Stimulated activated CD8-positive, alpha-beta memory T cell treated with anti-CD3 and anti-CD28 coated beads, Interleukin-15, amount 100 ng/mL, for 1 hour (primary cell): ENCODE measurements around the gene MGAT4C.

ENCODE experiments used
- DNase-seq: peaks from one replicate; pipeline ENCODE4 v3.0.0-alpha.2; 2020; ENCODE audit warnings: low read depth

Gene MGAT4C

GRCh38 chr12:85975716-85976115 is 280.5 kb downstream of the MGAT4C start:
- no peak for DNase-seq

GRCh38 chr12:85971800-85972199 is 284.4 kb downstream of the MGAT4C start:
- no peak for DNase-seq

GRCh38 chr12:85968606-85969005 is 287.6 kb downstream of the MGAT4C start:
- DNase-seq = no peak

GRCh38 chr12:85963326-85963725 is 292.9 kb downstream of the MGAT4C start:
- no peak for DNase-seq

GRCh38 chr12:85956081-85956480 is 300.1 kb downstream of the MGAT4C start:
- DNase-seq = no peak

- no peak for DNase-seq
These were observed 301.1 kb downstream of the MGAT4C start for GRCh38 chr12:85955127-85955526.

- no peak for DNase-seq
These were observed 304.4 kb downstream of the MGAT4C start for GRCh38 chr12:85951823-85952222.

GRCh38 chr12:85949253-85949652 is 306.9 kb downstream of the MGAT4C start:
- DNase-seq = no peak

- DNase-seq = no peak
These were observed 307.9 kb downstream of the MGAT4C start for GRCh38 chr12:85948340-85948739.

- DNase-seq = no peak
These were observed 308.9 kb downstream of the MGAT4C start for GRCh38 chr12:85947286-85947685.

- DNase-seq = no peak
These were observed 309.8 kb downstream of the MGAT4C start for GRCh38 chr12:85946375-85946774.

GRCh38 chr12:85927166-85927565 is 329.0 kb downstream of the MGAT4C start:
- DNase-seq = no peak

GRCh38 chr12:85923767-85924331 is 332.3 kb downstream of the MGAT4C start:
- no peak for DNase-seq

- no peak for DNase-seq
These were observed 335.8 kb downstream of the MGAT4C start for GRCh38 chr12:85920324-85920947.
